Central memory CD8-positive, alpha-beta T cell (primary cell): ENCODE data around the gene HAPLN3.

Source experiments
- ATAC-seq: fragments of 150-1000 bp; cut with Tn5 transposase; replicated peaks from 2 replicates; pipeline ENCODE4 v1.10.0; 2022; ENCODE audit warnings: mild to moderate bottlenecking, moderate FRiP score, moderate number of reproducible peaks; ENCODE audit not compliant: poor library complexity, severe bottlenecking; ENCODE audit errors: extremely low read depth
- DNase-seq, 2 donors: peaks; one replicate each; pipeline ENCODE4 v3.0.0; 2021; ENCODE audit warnings: low spot score in 2 of 2
- H3K27ac Mint-ChIP-seq: one replicate; pipeline ENCODE4 v1.8.0; 2022; ENCODE audit warnings: low read depth, mild to moderate bottlenecking, moderate library complexity, mixed read lengths
- H3K27me3 Mint-ChIP-seq: one replicate; pipeline ENCODE4 v1.8.0; 2022; ENCODE audit warnings: mixed read lengths
- H3K36me3 Mint-ChIP-seq: one replicate; pipeline ENCODE4 v1.8.0; 2022; ENCODE audit warnings: mild to moderate bottlenecking, moderate library complexity, mixed read lengths; ENCODE audit not compliant: insufficient read depth
- H3K4me1 Mint-ChIP-seq: one replicate; pipeline ENCODE4 v1.8.0; 2022; ENCODE audit warnings: mixed read lengths
- H3K4me3 Mint-ChIP-seq: one replicate; pipeline ENCODE4 v1.8.0; 2022; ENCODE audit warnings: mild to moderate bottlenecking, moderate library complexity, mixed read lengths
- H3K9me3 Mint-ChIP-seq: one replicate; pipeline ENCODE4 v1.8.0; 2022; ENCODE audit warnings: mixed read lengths

The HAPLN3 gene

GRCh38 chr15:88899251-88899650 lies 3.9 kb upstream of the HAPLN3 start:
- ATAC-seq (no peak), DNase-seq (no peak)
- Mint-ChIP-seq H3K27ac (no peak overlapping the region), H3K9me3 (no peaks in the 10 kb centered on the region), H3K4me3 (no peak overlapping the region), H3K27me3 (peaks cover 9% of the 10 kb centered on the region), H3K4me1 (peaks cover 26% of the 10 kb centered on the region), H3K36me3 (no peaks in the 10 kb centered on the region)

DNA sequence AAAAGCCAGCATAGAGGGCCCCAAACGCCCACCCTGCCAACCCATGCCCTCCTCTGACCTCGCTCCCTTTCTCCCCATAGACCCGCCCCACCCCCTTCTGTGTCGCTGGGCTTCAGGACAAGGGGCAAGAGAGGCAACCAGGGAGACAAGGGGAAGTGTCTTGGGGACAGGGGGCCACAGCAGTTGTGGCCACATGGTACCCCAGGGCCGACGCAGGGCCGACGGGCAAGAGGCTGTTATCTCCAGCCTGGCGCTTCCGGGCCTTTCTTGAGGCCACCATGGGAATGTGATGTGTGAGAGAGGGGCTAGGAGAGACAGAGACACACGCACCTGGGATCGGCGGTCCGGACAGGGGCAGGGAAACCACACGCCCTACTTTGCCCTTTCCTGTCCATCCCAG lies 3.4 kb upstream of the HAPLN3 start:
- Mint-ChIP-seq H3K27me3 (peaks cover 9% of the 10 kb centered on the region), H3K4me3 (no peak overlapping the region), H3K36me3 (no peaks in the 10 kb centered on the region), H3K27ac (no peak overlapping the region), H3K4me1 (peaks cover 24% of the 10 kb centered on the region), H3K9me3 (no peaks in the 10 kb centered on the region)
- no peak for ATAC-seq
- no peak for DNase-seq

DNA sequence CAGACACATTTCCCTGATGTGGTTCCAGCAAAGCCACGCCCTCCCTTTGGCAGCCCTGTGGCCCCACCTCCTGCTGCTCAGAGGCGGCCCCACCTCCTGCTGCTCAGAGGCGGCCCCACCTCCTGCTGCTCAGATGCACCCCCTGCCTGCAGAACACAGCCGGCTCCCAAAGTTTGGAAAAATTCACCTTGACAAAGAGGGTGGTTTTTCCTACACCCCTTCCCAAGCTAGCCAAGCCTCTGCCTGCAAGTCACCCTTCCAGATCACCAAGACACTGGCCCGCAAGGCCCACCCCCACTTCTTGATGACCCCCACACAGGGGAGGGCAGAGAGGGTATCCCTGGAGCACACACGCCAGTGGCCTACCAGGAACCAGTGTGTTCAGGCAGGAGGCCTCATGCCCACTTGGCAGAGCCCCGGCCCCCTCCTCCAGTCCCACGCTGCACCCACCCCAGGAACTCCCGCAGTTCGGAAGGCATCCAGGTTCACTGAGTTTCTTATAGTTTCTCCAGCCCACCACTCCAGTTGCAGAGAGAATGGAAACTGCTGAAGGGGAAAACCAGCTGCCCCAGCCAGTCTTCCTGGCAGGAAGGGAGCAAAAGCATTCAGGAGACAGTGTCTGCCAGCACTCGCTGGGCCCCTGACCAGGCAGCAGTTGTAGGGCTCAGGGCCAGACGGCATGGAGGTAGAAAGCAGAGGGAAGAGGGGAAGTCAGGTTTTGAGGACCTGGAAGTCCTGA lies 2.3 kb upstream of the HAPLN3 start:
- Mint-ChIP-seq H3K4me1 (peaks cover 23% of the 10 kb centered on the region), H3K27ac (no peak overlapping the region), H3K4me3 (no peak overlapping the region), H3K9me3 (no peaks in the 10 kb centered on the region), H3K27me3 (peaks cover 9% of the 10 kb centered on the region), H3K36me3 (peaks cover 2% of the 10 kb centered on the region)
- ATAC-seq: peak; percentile 38
- DNase-seq: peak; percentile 28 to 39

DNA sequence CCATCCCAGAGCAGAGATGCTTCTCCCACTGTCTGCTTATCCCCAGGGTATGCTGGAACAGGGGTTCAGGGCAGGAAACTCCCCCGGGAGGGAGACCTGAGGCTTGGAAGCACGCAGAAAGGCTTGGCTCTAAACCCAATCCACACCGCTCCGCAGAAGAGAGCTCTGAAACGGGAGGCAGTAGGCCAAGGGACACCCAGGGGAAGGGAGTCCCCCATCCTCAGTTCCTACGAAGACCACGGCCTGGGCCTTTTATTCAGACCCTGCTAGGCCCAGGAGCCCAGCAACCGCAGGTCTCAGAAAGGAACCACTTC lies 1.8 kb upstream of the HAPLN3 start:
- Mint-ChIP-seq H3K27me3 (peaks cover 9% of the 10 kb centered on the region), H3K27ac (no peak overlapping the region), H3K9me3 (no peaks in the 10 kb centered on the region), H3K4me1 (peaks cover 23% of the 10 kb centered on the region), H3K4me3 (peak overlapping the region; percentile 42), H3K36me3 (peaks cover 2% of the 10 kb centered on the region)
- DNase-seq (no peak), ATAC-seq (peak; percentile 7)

- peaks cover 9% of the 10 kb centered on the region for H3K27me3 Mint-ChIP-seq
- no peak for ATAC-seq
Observed at GRCh38 chr15:88896333-88897033, 1.1 kb upstream of the HAPLN3 start.

DNA sequence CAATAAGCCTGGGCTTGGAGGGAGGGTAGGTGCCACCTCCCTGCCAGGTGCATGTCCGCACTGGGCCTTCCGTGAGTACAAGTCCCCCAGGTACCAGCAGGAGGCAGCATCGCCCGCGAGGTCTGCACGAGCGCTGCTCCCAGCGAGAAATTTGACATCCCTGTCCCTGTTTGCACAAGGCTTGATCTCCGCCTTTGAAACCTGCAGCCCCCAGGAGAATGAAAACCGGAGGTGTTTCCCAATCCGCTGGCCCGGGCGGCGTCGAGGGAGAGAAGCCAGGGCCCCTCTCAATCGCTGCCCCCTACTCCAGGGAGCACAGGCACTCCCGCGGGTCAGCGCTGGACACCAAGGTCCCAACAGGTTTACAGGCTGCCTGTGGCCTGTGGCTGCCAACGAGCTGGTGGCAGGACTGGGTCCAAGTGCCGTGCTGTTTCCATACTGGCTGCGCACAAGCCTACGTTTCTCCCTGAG lies 961 bp downstream of the HAPLN3 start:
- ATAC-seq (peak; percentile 70), DNase-seq (peak; percentile 73 to 77)
- Mint-ChIP-seq H3K9me3 (no peaks in the 10 kb centered on the region), H3K27ac (no peak overlapping the region), H3K27me3 (peaks cover 9% of the 10 kb centered on the region), H3K36me3 (peaks cover 2% of the 10 kb centered on the region), H3K4me3 (peak overlapping the region; percentile 80), H3K4me1 (peaks cover 23% of the 10 kb centered on the region)

More at GRCh38 chr15:88896333-88897033, 1.1 kb upstream of the HAPLN3 start:
- no peaks in the 10 kb centered on the region for H3K9me3 Mint-ChIP-seq
- no peak for DNase-seq
- H3K4me1 Mint-ChIP-seq: peaks cover 23% of the 10 kb centered on the region
- H3K36me3 Mint-ChIP-seq: peaks cover 2% of the 10 kb centered on the region
- peak overlapping the region; percentile 42 for H3K4me3 Mint-ChIP-seq
- peak overlapping the region; percentile 5 for H3K27ac Mint-ChIP-seq

DNA sequence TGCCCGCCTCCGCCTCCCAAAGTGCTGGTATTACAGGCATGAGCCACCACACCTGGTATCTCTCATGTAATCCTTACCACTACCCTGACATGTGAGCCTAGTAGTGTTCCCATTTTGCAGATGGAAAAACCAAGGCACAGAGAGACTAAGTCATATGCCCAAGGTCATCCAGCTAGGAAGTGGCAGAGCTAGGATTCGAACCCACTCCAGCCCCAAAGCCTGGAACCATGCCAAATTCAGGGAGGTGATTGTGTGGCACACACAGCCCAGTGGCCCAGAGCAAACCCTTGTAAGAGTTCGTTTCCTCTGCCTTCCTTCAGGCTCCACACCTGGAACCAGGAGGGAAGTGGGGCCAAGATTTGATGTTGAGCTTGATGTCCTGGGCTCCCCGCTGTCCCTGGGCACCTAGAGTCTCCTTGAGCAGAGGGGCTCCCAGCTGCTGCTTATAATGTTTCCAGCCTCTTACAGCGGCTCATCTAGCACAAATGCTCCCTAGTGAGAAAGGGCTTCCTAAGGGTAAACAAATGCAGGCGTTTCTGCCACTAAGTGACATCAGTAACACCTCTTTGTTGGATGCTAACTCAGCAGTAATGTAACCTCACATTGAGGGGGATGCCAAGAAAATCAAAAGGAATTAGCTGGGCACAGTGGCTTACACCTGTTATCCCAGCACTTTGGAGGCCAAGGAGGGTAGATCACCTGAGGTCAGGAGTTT lies 3.6 kb downstream of the HAPLN3 start:
- Mint-ChIP-seq H3K4me1 (peaks cover 15% of the 10 kb centered on the region), H3K27me3 (peaks cover 9% of the 10 kb centered on the region), H3K4me3 (no peak overlapping the region), H3K27ac (no peak overlapping the region), H3K9me3 (no peaks in the 10 kb centered on the region), H3K36me3 (peaks cover 5% of the 10 kb centered on the region)
- ATAC-seq (no peak), DNase-seq (no peak)

- DNase-seq (no peak), ATAC-seq (no peak)
- Mint-ChIP-seq H3K4me1 (peaks cover 8% of the 10 kb centered on the region), H3K36me3 (peaks cover 5% of the 10 kb centered on the region), H3K27me3 (peaks cover 4% of the 10 kb centered on the region), H3K27ac (no peak overlapping the region), H3K4me3 (no peak overlapping the region), H3K9me3 (no peaks in the 10 kb centered on the region)
Observed at GRCh38 chr15:88890495-88890894, 4.8 kb downstream of the HAPLN3 start.

DNA sequence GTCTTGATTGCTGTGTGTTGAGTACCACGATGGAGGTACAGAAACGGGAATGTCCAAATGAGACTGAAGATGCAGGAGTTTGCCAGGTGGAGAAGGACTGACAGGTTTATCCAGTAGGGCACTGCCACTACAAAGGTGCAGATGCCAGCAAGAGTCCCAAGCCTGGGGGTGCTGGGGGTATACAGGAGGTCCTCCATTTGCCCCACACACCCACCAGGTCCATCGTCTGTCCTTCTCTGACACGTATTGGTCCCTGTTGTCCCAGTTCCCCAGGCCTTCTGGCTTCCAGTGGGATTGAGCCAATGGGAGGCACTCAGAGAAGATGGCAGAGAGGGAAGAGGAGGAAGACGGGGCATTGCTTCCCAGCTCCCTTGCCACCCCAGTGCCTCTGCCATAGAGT lies 6.6 kb downstream of the HAPLN3 start:
- Mint-ChIP-seq H3K27ac (no peak overlapping the region), H3K36me3 (peaks cover 9% of the 10 kb centered on the region), H3K27me3 (no peaks in the 10 kb centered on the region), H3K4me3 (no peak overlapping the region), H3K9me3 (no peaks in the 10 kb centered on the region), H3K4me1 (no peaks in the 10 kb centered on the region)
- no peak for ATAC-seq
- DNase-seq: no peak

DNA sequence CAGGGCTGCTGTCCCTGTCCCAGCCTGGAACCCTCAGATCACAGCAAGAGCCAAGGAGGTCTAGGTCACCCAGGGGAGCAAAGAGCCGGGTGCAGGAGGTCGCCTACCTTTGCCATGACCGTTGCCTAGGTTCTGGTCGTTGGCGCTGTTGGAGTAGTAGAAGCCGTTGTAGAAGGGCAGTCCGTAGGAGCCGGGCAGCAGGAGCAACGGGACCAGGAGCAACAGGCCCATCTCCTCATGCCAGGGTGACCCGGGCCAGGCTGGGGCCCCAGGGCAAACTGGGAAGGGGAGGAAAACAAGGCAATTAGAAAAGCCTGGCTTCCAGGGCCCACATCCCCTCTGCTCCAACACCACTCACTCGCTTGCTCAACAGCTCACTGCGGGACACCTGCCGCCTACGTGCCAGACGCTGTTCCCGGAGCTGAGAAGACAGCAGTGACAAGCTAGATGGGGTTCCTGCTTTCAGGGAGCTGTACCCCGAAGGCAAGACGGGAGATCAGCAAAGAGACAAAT lies 8.2 kb downstream of the HAPLN3 start:
- no peak overlapping the region for H3K27ac Mint-ChIP-seq
- H3K36me3 Mint-ChIP-seq: peaks cover 9% of the 10 kb centered on the region
- no peaks in the 10 kb centered on the region for H3K27me3 Mint-ChIP-seq

DNA sequence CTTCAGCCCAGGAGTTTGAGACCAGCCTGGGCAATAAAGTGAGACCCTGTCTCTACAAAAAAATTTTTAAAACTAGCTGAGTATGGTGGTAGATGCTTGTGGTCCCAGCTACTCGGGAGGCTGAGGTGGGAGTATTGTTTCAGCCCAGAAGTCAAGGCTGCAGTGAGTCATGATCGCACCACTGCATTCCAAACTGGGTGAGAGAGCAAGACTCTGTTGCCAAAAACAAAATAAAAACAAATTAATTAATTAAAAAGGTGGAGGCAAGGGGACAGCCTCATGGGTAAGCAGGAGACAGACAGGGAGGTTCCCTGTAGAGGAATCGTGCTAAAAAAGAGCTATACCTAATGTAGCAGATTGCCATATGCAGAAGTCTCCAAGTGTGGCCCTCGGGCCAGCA lies 12.6 kb downstream of the HAPLN3 start:
- no peaks in the 10 kb centered on the region for H3K27me3 Mint-ChIP-seq
- peaks cover 15% of the 10 kb centered on the region for H3K36me3 Mint-ChIP-seq
- H3K4me3 Mint-ChIP-seq: no peak overlapping the region
- DNase-seq: no peak
- no peaks in the 10 kb centered on the region for H3K9me3 Mint-ChIP-seq
- ATAC-seq: no peak
- H3K27ac Mint-ChIP-seq: no peak overlapping the region
- H3K4me1 Mint-ChIP-seq: no peaks in the 10 kb centered on the region

More for the DNA sequence above, 8.2 kb downstream of the HAPLN3 start:
- H3K4me3 Mint-ChIP-seq: no peak overlapping the region
- no peak for DNase-seq
- no peak for ATAC-seq
- no peaks in the 10 kb centered on the region for H3K4me1 Mint-ChIP-seq
- H3K9me3 Mint-ChIP-seq: no peaks in the 10 kb centered on the region

GRCh38 chr15:88881775-88882174 lies 13.6 kb downstream of the HAPLN3 start:
- H3K9me3 Mint-ChIP-seq: no peaks in the 10 kb centered on the region
- no peaks in the 10 kb centered on the region for H3K4me1 Mint-ChIP-seq
- H3K27me3 Mint-ChIP-seq: no peaks in the 10 kb centered on the region
- ATAC-seq: no peak
- no peak overlapping the region for H3K4me3 Mint-ChIP-seq
- DNase-seq: no peak
- H3K27ac Mint-ChIP-seq: no peak overlapping the region
- H3K36me3 Mint-ChIP-seq: peaks cover 12% of the 10 kb centered on the region
